ENCODE results near the gene DGKI. TPM values are rescaled to one million over a fixed set of nuclear protein-coding genes. Genes with fewer than 3 reads are reported as not detected.
A peak's percentile ranks its signal among the peaks of the same experiment; 100 is the strongest.

Gene DGKI
- total and polyA plus RNA-seq, 2 experiments from 2014 or later = 0.16 to 1.0 TPM

- TF ChIP-seq CREB1 (CRISPR knock-in tag; IDR thresholded peaks at IDR 0.05; ENCODE audit: low read depth) (no peak), ETS1 (IDR thresholded peaks at IDR 0.05) (no peak), REST (IDR thresholded peaks at IDR 0.05; ENCODE audit: unreplicated experiment) (no peak), CTCF (conservative IDR thresholded peaks at IDR 0.05; ENCODE audit: low read depth in 2 of 2) (no peak), ZNF114 (CRISPR knock-in tag; IDR thresholded peaks at IDR 0.05) (no peak), STAT1 (IDR thresholded peaks at IDR 0.05; ENCODE audit: unreplicated experiment) (no peak), ZNF331 (CRISPR knock-in tag; IDR thresholded peaks at IDR 0.05; ENCODE audit: low read depth) (no peak), EZH2 (IDR thresholded peaks at IDR 0.05; ENCODE audit: low read depth, unreplicated experiment) (no peak), ZNF462 (CRISPR knock-in tag; IDR thresholded peaks at IDR 0.05) (no peak), JUNB (IDR thresholded peaks at IDR 0.05; ENCODE audit: unreplicated experiment) (no peak), NANOG (IDR thresholded peaks at IDR 0.05; ENCODE audit: borderline replicate concordance) (no peak), POLR2AphosphoS5 (IDR thresholded peaks at IDR 0.05; ENCODE audit: low read depth) (no peak), EZH2phosphoT487 (IDR thresholded peaks at IDR 0.05; ENCODE audit: unreplicated experiment) (no peak)
- no peaks in the 10 kb centered on the region for H3K36me3 Mint-ChIP-seq (ENCODE audit: low read depth)
- no peaks in the 10 kb centered on the region for H3F3A ChIP-seq (replicated peaks; ENCODE audit: low read depth)
- H3K27ac Mint-ChIP-seq = peak overlapping the region; percentile 41
- H3K9me3 Mint-ChIP-seq = no peaks in the 10 kb centered on the region
- no peak overlapping the region for H3K27ac ChIP-seq (ENCODE audit: low read depth)
- no peaks in the 10 kb centered on the region for H3K27me3 ChIP-seq (ENCODE audit: insufficient read depth)
- no peaks in the 10 kb centered on the region for H3K79me2 ChIP-seq (replicated peaks; ENCODE audit: insufficient read depth)
- DNase-seq (ENCODE audit: low spot score) = no peak
- H2AFZ ChIP-seq = peak overlapping the region; percentile 85; the same call in 1 of the 2 replicates
- ATAC-seq = no peak
- no peaks in the 10 kb centered on the region for H3K9me2 ChIP-seq (ENCODE audit: insufficient read depth)
- H3K36me3 ChIP-seq (ENCODE audit: insufficient read depth) = no peaks in the 10 kb centered on the region
- H3K4me2 ChIP-seq = no peak overlapping the region
- H3K4me3 ChIP-seq = no peak overlapping the region
- no peaks in the 10 kb centered on the region; the same call in 2 of the 3 replicates for H3K4me1 Mint-ChIP-seq
- no peaks in the 10 kb centered on the region for H3K4me1 ChIP-seq (ENCODE audit: insufficient read depth)
- H4K20me1 ChIP-seq (replicated peaks; ENCODE audit: insufficient read depth) = no peaks in the 10 kb centered on the region
- no peaks in the 10 kb centered on the region for H3K27me3 Mint-ChIP-seq (ENCODE audit: insufficient read depth, low read depth, poor library complexity)
- no peak overlapping the region for H3K4me3 Mint-ChIP-seq
Observed at GRCh38 chr7:137538361-137538762, 308.4 kb downstream of the DGKI start.

Data from GM23338 (cell line).